Common myeloid progenitor, CD34-positive (primary cell): ENCODE results near the gene FAM117B.

ENCODE experiments used
- CTCF ChIA-PET: fragments of 350-600 bp; sonication (Branson Sonifier 250); formaldehyde crosslinking; loops from one replicate; lab custom pipeline; 2021; ENCODE audit warnings: antibody characterized with exemption; lab: Charles Lee
- POLR2A ChIA-PET: fragments of 350-600 bp; sonication (Branson Sonifier 250); formaldehyde crosslinking; loops from one replicate; lab custom pipeline; 2021; ENCODE audit warnings: antibody characterized with exemption; lab: Charles Lee
- DNase-seq, 3 donors: peaks; one replicate each; pipeline versions ENCODE4 v3.0.0 to v3.0.0-alpha.2; 2013
- H3K27ac ChIP-seq, 2 experiments: 1 replicate in 1 of 2; 2 replicates in 1 of 2; pipeline ENCODE4 v1.7.0; 2013; ENCODE audit warnings: inconsistent platforms in 2 of 2, low read length in 2 of 2, mild to moderate bottlenecking in 2 of 2, low read depth in 1 of 2, moderate library complexity in 1 of 2; ENCODE audit not compliant: severe bottlenecking in 2 of 2, insufficient read depth in 1 of 2, poor library complexity in 1 of 2
- H3K27me3 ChIP-seq, 5 experiments: replicated peaks in 2 of 5; 1 replicate in 3 of 5; 2 replicates in 2 of 5; pipeline versions ENCODE4 v1.6.1 to v1.7.0; 2013; ENCODE audit warnings: low read length in 4 of 5, mild to moderate bottlenecking in 2 of 5, moderate library complexity in 2 of 5, inconsistent platforms in 1 of 5; ENCODE audit not compliant: insufficient read depth in 5 of 5, control insufficient read depth in 4 of 5
- H3K36me3 ChIP-seq, 4 experiments: 1 replicate in 2 of 4; 2 replicates in 2 of 4; pipeline versions ENCODE4 v1.6.1 to v1.7.0; 2013; ENCODE audit warnings: low read length in 3 of 4, control low read depth in 1 of 4, mild to moderate bottlenecking in 1 of 4; ENCODE audit not compliant: control insufficient read depth in 4 of 4, insufficient read depth in 4 of 4
- H3K4me1 ChIP-seq, 4 experiments: 1 replicate in 3 of 4; 2 replicates in 1 of 4; pipeline versions ENCODE4 v1.6.1 to v1.7.1; 2013; ENCODE audit warnings: low read length in 3 of 4, mild to moderate bottlenecking in 3 of 4, control low read depth in 1 of 4, inconsistent platforms in 1 of 4, moderate library complexity in 1 of 4; ENCODE audit not compliant: control insufficient read depth in 4 of 4, insufficient read depth in 4 of 4; ENCODE audit errors: control extremely low read depth in 1 of 4
- H3K4me3 ChIP-seq, 7 experiments: 1 replicate in 4 of 7; 2 replicates in 3 of 7; pipeline versions ENCODE4 v1.5.1 to v1.7.0; 2013; ENCODE audit warnings: mild to moderate bottlenecking in 7 of 7, low read length in 6 of 7, moderate library complexity in 6 of 7, inconsistent platforms in 2 of 7, low read depth in 2 of 7, control low read depth in 1 of 7; ENCODE audit not compliant: insufficient read depth in 4 of 7, control insufficient read depth in 1 of 7; ENCODE audit errors: extremely low read depth in 1 of 7
- H3K9me3 ChIP-seq, 5 experiments: 1 replicate in 4 of 5; 2 replicates in 1 of 5; pipeline versions ENCODE4 v1.6.1 to v1.7.1; 2013; ENCODE audit warnings: low read length in 4 of 5, mild to moderate bottlenecking in 2 of 5, inconsistent platforms in 1 of 5, low read depth in 1 of 5, moderate library complexity in 1 of 5; ENCODE audit not compliant: control insufficient read depth in 4 of 5, insufficient read depth in 2 of 5; ENCODE audit errors: control extremely low read depth in 1 of 5
- WGBS: methylation state at CpG from one replicate; pipeline ENCODE4 v1.1.5; 2013; ENCODE audit not compliant: insufficient coverage; 5-methylcytosine and 5-hydroxymethylcytosine counted together

Gene FAM117B

DNA sequence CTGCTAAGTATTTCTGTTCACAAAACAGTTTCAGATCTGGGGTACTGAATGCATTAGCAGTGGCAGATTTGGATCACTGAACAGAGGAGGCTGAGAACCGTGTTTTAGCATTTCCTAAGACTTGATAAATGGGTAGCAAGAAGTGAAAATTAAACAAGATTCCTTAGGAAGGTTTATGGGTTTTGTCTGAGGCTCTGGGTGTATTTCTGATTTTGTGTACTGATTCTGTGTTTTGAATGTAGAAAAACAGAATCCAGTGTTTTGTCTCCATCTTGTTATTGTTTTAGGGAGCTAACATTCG, 1.4 kb downstream of the FAM117B start:
- Histone ChIP-seq H3K36me3 (peaks cover 0 to 4% (median under 1%) of the 10 kb centered on the region in 4 experiments), H3K27me3 (no peaks in the 10 kb centered on the region), H3K4me1 (peaks cover 2 to 15% (median 10%) of the 10 kb centered on the region in 4 experiments), H3K9me3 (no peaks in the 10 kb centered on the region), H3K4me3 (peak overlapping the region in 6 of 7 experiments; percentile 79 to 92 (median 84)), H3K27ac (peak overlapping the region; percentile 34 to 83)
- no peak for DNase-seq
- POLR2A ChIA-PET = interaction anchor here (0.8 kb wide), 1 partner anchor 715 kb away, joined by 3 read pairs; no protein-coding TSS in a partner anchor
- CTCF ChIA-PET = interaction anchor here (1.5 kb wide), 2 partner anchors 46 to 48 kb away, joined by 3 to 4 read pairs; no protein-coding TSS in a partner anchor
- WGBS = 0% methylated on average over 1 of the region's 2 CpGs

- DNase-seq = no peak
- no peak overlapping the region for H3K27ac ChIP-seq
- H3K4me1 ChIP-seq = peaks cover 7 to 30% (median 22%) of the 10 kb centered on the region in 4 experiments
- 98% methylated on average over 6 of the region's 6 CpGs for WGBS
- ChIA-PET CTCF (no interaction called here), POLR2A (no interaction called here)
- H3K36me3 ChIP-seq = peaks cover 0 to 4% (median under 1%) of the 10 kb centered on the region in 4 experiments
- no peaks in the 10 kb centered on the region for H3K27me3 ChIP-seq
- no peaks in the 10 kb centered on the region for H3K9me3 ChIP-seq
- no peak overlapping the region for H3K4me3 ChIP-seq
Observed at GRCh38 chr2:202638721-202639120, 4.0 kb downstream of the FAM117B start.

DNA sequence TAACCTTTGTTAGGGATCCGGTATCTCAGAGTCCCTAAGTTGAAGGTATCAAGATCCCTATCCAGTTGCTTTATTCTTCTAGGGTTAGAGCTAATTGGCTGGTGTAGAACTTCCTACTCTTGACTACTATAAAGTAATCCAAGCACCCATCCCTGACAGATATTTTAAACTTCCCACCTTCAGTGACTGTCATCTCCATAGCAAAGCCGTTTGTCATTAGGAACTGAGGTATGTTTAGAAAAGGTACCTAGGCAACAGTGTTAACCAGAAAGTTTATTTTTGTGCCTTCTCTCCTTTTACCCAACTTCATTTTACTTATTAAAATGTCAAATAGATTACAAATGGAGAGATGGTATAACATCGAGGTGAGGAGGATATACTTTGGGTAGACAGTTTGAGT, 4.5 kb downstream of the FAM117B start:
- H3K36me3 ChIP-seq = peaks cover 0 to 4% (median under 1%) of the 10 kb centered on the region in 4 experiments

DNA sequence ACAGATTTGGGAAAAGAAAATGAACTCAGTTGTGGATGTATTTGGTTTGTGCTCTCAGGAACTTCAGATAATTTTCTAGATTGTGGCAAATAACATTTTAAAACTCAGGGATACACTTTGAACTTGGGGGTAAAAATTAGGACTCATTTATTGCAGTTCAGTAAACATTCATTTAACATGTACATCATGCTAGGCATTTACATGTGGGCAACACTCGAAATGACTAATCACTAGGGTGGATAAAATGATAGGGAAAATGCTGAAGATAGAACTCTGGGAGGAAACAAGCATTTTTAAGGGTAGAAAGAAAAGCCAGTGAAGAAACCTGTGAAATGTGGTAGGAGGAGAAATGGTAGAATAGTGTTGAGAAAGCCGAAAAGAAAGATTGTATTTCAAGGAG, 7.8 kb downstream of the FAM117B start:
- Histone ChIP-seq H3K9me3 (no peaks in the 10 kb centered on the region), H3K27me3 (no peaks in the 10 kb centered on the region), H3K27ac (no peak overlapping the region), H3K4me3 (peak overlapping the region in 1 of 7 experiments; percentile 52), H3K4me1 (peaks cover 6 to 30% (median 16%) of the 10 kb centered on the region in 4 experiments), H3K36me3 (peaks cover 0 to 4% (median under 1%) of the 10 kb centered on the region in 4 experiments)
- CTCF ChIA-PET = no interaction called here
- POLR2A ChIA-PET = interaction anchor here (0.6 kb wide), 1 partner anchor 110 kb away, joined by 3 read pairs; no protein-coding TSS in a partner anchor
- no peak for DNase-seq
- WGBS = 54% methylated on average over 2 of the region's 2 CpGs

More for the DNA sequence above, 4.5 kb downstream of the FAM117B start:
- no peaks in the 10 kb centered on the region for H3K9me3 ChIP-seq
- WGBS = no CpG with 5 or more reads among the region's 3 CpGs
- DNase-seq = no peak
- CTCF ChIA-PET = no interaction called here
- no peak overlapping the region for H3K27ac ChIP-seq
- POLR2A ChIA-PET = no interaction called here
- H3K27me3 ChIP-seq = no peaks in the 10 kb centered on the region
- H3K4me3 ChIP-seq = no peak overlapping the region
- H3K4me1 ChIP-seq = peaks cover 6 to 29% (median 24%) of the 10 kb centered on the region in 4 experiments

GRCh38 chr2:202643012-202643858, 8.5 kb downstream of the FAM117B start:
- WGBS = 45% methylated on average over 3 of the region's 5 CpGs
- ChIA-PET CTCF (no interaction called here), POLR2A (interaction anchor here (0.6 kb wide), 1 partner anchor 109 kb away, joined by 3 read pairs; no protein-coding TSS in a partner anchor)
- H3K4me1 ChIP-seq = peaks cover 6 to 35% (median 16%) of the 10 kb centered on the region in 4 experiments
- H3K4me3 ChIP-seq = peak overlapping the region in 3 of 7 experiments; percentile 4 to 52 (median 13)
- peaks cover 0 to 2% (median under 1%) of the 10 kb centered on the region in 4 experiments for H3K36me3 ChIP-seq
- H3K9me3 ChIP-seq = no peaks in the 10 kb centered on the region
- peak in 2 of 3 donors; percentile 30 to 43 for DNase-seq
- H3K27me3 ChIP-seq = no peaks in the 10 kb centered on the region
- no peak overlapping the region for H3K27ac ChIP-seq

DNA sequence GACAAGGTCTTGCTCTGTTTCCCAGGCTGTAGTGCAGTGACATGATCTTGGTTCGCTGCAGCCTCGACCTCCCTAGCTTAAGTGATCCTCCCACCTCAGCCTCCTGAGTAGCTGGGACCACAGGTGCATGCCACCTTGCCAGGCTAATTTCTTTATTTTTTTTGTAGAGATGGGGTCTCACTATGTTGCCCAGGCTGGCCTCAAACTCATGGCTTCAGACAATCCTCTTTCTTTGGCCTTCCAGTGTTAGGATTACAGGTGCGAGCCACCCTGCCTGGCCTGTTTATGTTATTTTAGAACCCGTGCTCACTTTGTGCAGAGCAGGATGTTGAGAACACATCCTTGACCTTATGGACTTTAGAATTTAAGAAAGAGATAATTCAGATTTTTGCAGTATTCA, 17.4 kb downstream of the FAM117B start:
- ChIA-PET CTCF (no interaction called here), POLR2A (no interaction called here)
- H3K27me3 ChIP-seq = no peaks in the 10 kb centered on the region
- DNase-seq = no peak
- 100% methylated on average over 3 of the region's 4 CpGs for WGBS
- H3K4me1 ChIP-seq = peaks cover 0 to 14% (median 0%) of the 10 kb centered on the region in 4 experiments
- no peak overlapping the region for H3K27ac ChIP-seq
- H3K4me3 ChIP-seq = no peak overlapping the region
- no peaks in the 10 kb centered on the region for H3K36me3 ChIP-seq
- H3K9me3 ChIP-seq = no peaks in the 10 kb centered on the region

DNA sequence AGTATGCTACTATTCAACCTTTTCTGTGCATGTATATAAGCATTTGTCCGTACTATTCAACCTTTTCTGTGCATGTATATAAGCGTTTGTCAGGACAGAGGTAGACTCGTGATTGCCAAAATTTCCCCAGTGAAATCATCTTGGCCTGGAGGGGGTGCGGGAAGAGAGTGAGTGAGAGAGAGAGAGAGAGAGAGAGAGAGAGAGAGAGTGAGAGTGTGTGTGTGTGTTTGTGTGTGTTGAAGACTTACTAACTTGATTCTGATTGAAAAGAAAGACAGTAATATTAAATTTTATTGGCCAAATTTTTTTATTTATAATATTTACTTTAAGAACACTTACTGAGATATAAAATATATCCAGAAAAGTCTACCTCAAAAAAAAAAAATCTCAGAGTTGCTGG, 19.1 kb downstream of the FAM117B start:
- no peak for DNase-seq
- WGBS = 97% methylated on average over 4 of the region's 4 CpGs
- H3K27ac ChIP-seq = no peak overlapping the region
- ChIA-PET POLR2A (no interaction called here), CTCF (no interaction called here)
- no peaks in the 10 kb centered on the region for H3K27me3 ChIP-seq
- H3K4me3 ChIP-seq = no peak overlapping the region
- peaks cover 0 to 11% (median 0%) of the 10 kb centered on the region in 4 experiments for H3K4me1 ChIP-seq
- H3K9me3 ChIP-seq = no peaks in the 10 kb centered on the region
- H3K36me3 ChIP-seq = no peaks in the 10 kb centered on the region
